Mesothelial cell of epicardium (in vitro differentiated cells): ENCODE measurements around the gene ARMC6. TPM values are rescaled to one million over a fixed set of nuclear protein-coding genes. Genes with fewer than 3 reads are reported as not detected.
A peak's percentile ranks its signal among the peaks of the same experiment; 100 is the strongest.

Experiments
- DNase-seq, 2 experiments: peaks; one replicate each; pipeline ENCODE4 v3.0.0; 2021; ENCODE audit warnings: low spot score in 2 of 2; ENCODE audit not compliant: unreplicated experiment in 2 of 2
- H3K27ac Mint-ChIP-seq: 2 replicates; pipeline ENCODE4 v1.8.0; 2021; ENCODE audit warnings: mixed read lengths
- H3K27me3 Mint-ChIP-seq: 2 replicates; pipeline ENCODE4 v1.8.0; 2021; ENCODE audit warnings: low read depth, mixed read lengths
- H3K36me3 Mint-ChIP-seq: 2 replicates; pipeline ENCODE4 v1.8.0; 2021; ENCODE audit warnings: mixed read lengths
- H3K4me1 Mint-ChIP-seq: 2 replicates; pipeline ENCODE4 v1.8.0; 2021; ENCODE audit warnings: mixed read lengths
- H3K4me3 Mint-ChIP-seq: 2 replicates; pipeline ENCODE4 v1.8.0; 2021; ENCODE audit warnings: mild to moderate bottlenecking, moderate library complexity, mixed read lengths
- H3K9me3 Mint-ChIP-seq: 2 replicates; pipeline ENCODE4 v1.8.0; 2021; ENCODE audit warnings: mixed read lengths
- CTCF ChIP-seq: fragments of 200-600 bp; sonication (generic); IDR thresholded peaks from one replicate; pipeline ENCODE4 v1.5.0; 2021; ENCODE audit warnings: antibody characterized with exemption; ENCODE audit not compliant: unreplicated experiment
- total RNA-seq: library from RNA; stranded (reverse); gene quantifications from 3 replicates; pipeline ENCODE4 v1.2.1, GENCODE V29; 2021

Gene ARMC6
- total RNA-seq, 1 donor from 2014 or later: 25.8 TPM

- no peaks in the 10 kb centered on the region for H3K4me1 Mint-ChIP-seq
- no peak for DNase-seq
- H3K27me3 Mint-ChIP-seq: no peaks in the 10 kb centered on the region
- no peak overlapping the region for H3K27ac Mint-ChIP-seq
- H3K4me3 Mint-ChIP-seq: no peak overlapping the region
- H3K36me3 Mint-ChIP-seq: peaks cover 38% of the 10 kb centered on the region
- no peaks in the 10 kb centered on the region for H3K9me3 Mint-ChIP-seq
- TF ChIP-seq CTCF: no peak
Measured at GRCh38 chr19:19025861-19026260, 7.5 kb upstream of the ARMC6 start.

GRCh38 chr19:19026299-19026971, 7.0 kb upstream of the ARMC6 start:
- H3K27me3 Mint-ChIP-seq: no peaks in the 10 kb centered on the region
- no peak for DNase-seq

GRCh38 chr19:19027228-19027627, 6.2 kb upstream of the ARMC6 start:
- Mint-ChIP-seq H3K27ac (no peak overlapping the region), H3K36me3 (peaks cover 37% of the 10 kb centered on the region), H3K4me1 (peaks cover 5% of the 10 kb centered on the region), H3K4me3 (no peak overlapping the region), H3K9me3 (no peaks in the 10 kb centered on the region), H3K27me3 (no peaks in the 10 kb centered on the region)
- DNase-seq: no peak
- no peak for TF ChIP-seq CTCF

More at GRCh38 chr19:19026299-19026971, 7.0 kb upstream of the ARMC6 start:
- Mint-ChIP-seq H3K4me3 (no peak overlapping the region), H3K9me3 (no peaks in the 10 kb centered on the region), H3K4me1 (no peaks in the 10 kb centered on the region), H3K36me3 (peaks cover 38% of the 10 kb centered on the region), H3K27ac (no peak overlapping the region)
- no peak for TF ChIP-seq CTCF

GRCh38 chr19:19028526-19028925, 4.9 kb upstream of the ARMC6 start:
- Mint-ChIP-seq H3K4me3 (no peak overlapping the region), H3K36me3 (peaks cover 30% of the 10 kb centered on the region), H3K27me3 (no peaks in the 10 kb centered on the region), H3K9me3 (no peaks in the 10 kb centered on the region), H3K27ac (no peak overlapping the region), H3K4me1 (peaks cover 9% of the 10 kb centered on the region)
- no peak for DNase-seq
- no peak for TF ChIP-seq CTCF

- Mint-ChIP-seq H3K36me3 (peaks cover 15% of the 10 kb centered on the region), H3K9me3 (no peaks in the 10 kb centered on the region), H3K4me3 (peak overlapping the region; percentile 92), H3K27ac (peak overlapping the region; percentile 95), H3K27me3 (no peaks in the 10 kb centered on the region), H3K4me1 (peaks cover 14% of the 10 kb centered on the region)
- TF ChIP-seq CTCF: no peak
- no peak for DNase-seq
Measured at GRCh38 chr19:19031891-19032290, 1.5 kb upstream of the ARMC6 start.
